Lower lobe of right lung (tissue), 2 donors: ENCODE results near the gene S100PBP. TPM values are rescaled to one million over a fixed set of nuclear protein-coding genes. Genes with fewer than 3 reads are reported as not detected.

Experiments used
- ATAC-seq, 2 donors: fragments of 200-7000 bp; cut with Tn5 transposase; one replicate each; pipeline ENCODE4 v1.9.1; 2020 to 2022; ENCODE audit warnings: mild to moderate bottlenecking in 2 of 2, moderate library complexity in 2 of 2
- DNase-seq: peaks from one replicate; pipeline ENCODE4 v3.0.0-alpha.2; 2020
- H3K27ac ChIP-seq: fragments of 200-600 bp; one replicate; pipeline ENCODE4 v1.8.0; 2022
- H3K27me3 ChIP-seq: fragments of 200-600 bp; one replicate; pipeline ENCODE4 v1.8.0; 2022; ENCODE audit warnings: low read depth
- H3K36me3 ChIP-seq: fragments of 200-600 bp; one replicate; pipeline ENCODE4 v1.8.0; 2022; ENCODE audit warnings: mild to moderate bottlenecking
- H3K4me1 ChIP-seq: fragments of 200-600 bp; one replicate; pipeline ENCODE4 v1.8.0; 2022
- H3K4me3 ChIP-seq: fragments of 200-600 bp; one replicate; pipeline ENCODE4 v1.8.0; 2022; ENCODE audit warnings: mild to moderate bottlenecking
- H3K9me3 ChIP-seq: fragments of 200-600 bp; one replicate; pipeline ENCODE4 v1.8.0; 2022
- intact Hi-C: fragments of 100-400 bp; cut with DNase I; formaldehyde crosslinking; loops from one replicate; pipeline ENCODE4 v1.11.0; 2022
- total RNA-seq: library from RNA; stranded (reverse); fragmentation: NEBNext Ultra II Directional; extraction: Animal tissue kit (Norgen Biotek cat#: 25700); gene quantifications from one replicate; pipeline ENCODE4 v1.2.1, GENCODE V29; 2021
- TF ChIP-seq, protein P1 (sequence below): fragments of 200-600 bp; IDR thresholded peaks from one replicate; pipeline ENCODE4 v1.8.0; 2022; ENCODE audit warnings: antibody characterized with exemption, mild to moderate bottlenecking
- donor health status: DM: no; HTN: yes; CAD: no; lungs with severe emphysema.

Gene S100PBP
- total RNA-seq, 1 donor from 2014 or later: 37.5 TPM

DNA sequence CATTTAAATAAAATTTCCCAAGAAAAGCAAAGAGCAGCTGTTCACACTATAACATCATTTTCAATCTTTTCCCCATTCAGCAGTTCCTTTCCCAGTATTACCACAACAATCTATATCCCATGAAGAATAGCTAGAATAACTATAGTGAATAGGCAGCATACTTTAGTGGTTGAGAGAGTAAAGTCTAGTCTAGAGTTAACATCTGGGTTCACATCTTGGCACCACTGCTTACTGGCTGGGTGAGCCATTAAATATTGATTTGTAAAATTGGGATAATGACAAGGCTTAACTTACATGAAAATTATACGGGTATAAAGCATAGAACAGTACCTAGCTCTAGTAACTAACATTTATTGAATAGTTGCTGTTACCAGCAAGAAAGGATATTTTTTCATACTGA is 14.4 kb downstream of the S100PBP start:
- intact Hi-C loops: no loop called here
- Histone ChIP-seq H3K9me3 (no peaks in the 10 kb centered on the region), H3K36me3 (peaks cover 95% of the 10 kb centered on the region), H3K4me3 (no peak overlapping the region), H3K4me1 (no peaks in the 10 kb centered on the region), H3K27me3 (no peaks in the 10 kb centered on the region), H3K27ac (no peak overlapping the region)
- ATAC-seq (no peak), DNase-seq (no peak)
- TF ChIP-seq, protein P1, sequence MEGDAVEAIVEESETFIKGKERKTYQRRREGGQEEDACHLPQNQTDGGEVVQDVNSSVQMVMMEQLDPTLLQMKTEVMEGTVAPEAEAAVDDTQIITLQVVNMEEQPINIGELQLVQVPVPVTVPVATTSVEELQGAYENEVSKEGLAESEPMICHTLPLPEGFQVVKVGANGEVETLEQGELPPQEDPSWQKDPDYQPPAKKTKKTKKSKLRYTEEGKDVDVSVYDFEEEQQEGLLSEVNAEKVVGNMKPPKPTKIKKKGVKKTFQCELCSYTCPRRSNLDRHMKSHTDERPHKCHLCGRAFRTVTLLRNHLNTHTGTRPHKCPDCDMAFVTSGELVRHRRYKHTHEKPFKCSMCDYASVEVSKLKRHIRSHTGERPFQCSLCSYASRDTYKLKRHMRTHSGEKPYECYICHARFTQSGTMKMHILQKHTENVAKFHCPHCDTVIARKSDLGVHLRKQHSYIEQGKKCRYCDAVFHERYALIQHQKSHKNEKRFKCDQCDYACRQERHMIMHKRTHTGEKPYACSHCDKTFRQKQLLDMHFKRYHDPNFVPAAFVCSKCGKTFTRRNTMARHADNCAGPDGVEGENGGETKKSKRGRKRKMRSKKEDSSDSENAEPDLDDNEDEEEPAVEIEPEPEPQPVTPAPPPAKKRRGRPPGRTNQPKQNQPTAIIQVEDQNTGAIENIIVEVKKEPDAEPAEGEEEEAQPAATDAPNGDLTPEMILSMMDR: no peak

DNA sequence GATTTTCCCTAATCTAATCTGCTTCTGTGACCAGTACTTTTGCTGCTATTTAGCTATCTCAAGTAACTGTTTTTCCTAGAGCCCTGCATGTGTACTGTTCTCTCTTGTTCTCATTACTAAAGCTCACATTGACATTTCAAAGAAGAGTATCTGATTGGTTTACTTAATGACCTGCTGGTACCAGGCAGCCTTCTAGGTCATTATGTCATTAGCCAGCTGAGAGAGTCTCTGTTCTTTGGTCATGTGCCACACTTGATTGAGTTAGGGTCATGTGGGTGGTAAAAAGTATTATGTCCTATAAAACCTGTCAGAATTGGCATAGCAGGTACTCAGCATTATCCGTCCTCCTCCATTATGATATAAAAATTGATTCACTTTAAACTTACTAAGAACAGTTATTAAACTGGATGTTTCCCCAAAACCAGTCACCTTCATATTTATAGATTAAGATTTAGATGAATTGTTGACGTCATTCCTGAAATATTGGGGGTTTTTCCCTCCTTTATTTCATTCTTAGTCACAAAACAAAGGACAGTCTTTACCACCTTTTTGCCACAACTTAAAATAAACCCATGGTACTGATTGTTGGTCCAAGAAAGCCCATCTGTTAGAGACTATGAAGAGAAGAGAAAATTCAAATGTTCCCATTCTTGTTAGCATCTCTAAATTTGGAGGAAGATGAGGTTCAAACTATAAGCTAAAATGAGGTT is 31.1 kb downstream of the S100PBP start:
- no peak for ATAC-seq
- Histone ChIP-seq H3K4me1 (no peaks in the 10 kb centered on the region), H3K4me3 (no peak overlapping the region), H3K36me3 (peaks cover 59% of the 10 kb centered on the region), H3K9me3 (peaks cover 6% of the 10 kb centered on the region), H3K27ac (no peak overlapping the region), H3K27me3 (no peaks in the 10 kb centered on the region)
- DNase-seq: no peak
- TF ChIP-seq, protein P1: no peak
- intact Hi-C loops: no loop called here

DNA sequence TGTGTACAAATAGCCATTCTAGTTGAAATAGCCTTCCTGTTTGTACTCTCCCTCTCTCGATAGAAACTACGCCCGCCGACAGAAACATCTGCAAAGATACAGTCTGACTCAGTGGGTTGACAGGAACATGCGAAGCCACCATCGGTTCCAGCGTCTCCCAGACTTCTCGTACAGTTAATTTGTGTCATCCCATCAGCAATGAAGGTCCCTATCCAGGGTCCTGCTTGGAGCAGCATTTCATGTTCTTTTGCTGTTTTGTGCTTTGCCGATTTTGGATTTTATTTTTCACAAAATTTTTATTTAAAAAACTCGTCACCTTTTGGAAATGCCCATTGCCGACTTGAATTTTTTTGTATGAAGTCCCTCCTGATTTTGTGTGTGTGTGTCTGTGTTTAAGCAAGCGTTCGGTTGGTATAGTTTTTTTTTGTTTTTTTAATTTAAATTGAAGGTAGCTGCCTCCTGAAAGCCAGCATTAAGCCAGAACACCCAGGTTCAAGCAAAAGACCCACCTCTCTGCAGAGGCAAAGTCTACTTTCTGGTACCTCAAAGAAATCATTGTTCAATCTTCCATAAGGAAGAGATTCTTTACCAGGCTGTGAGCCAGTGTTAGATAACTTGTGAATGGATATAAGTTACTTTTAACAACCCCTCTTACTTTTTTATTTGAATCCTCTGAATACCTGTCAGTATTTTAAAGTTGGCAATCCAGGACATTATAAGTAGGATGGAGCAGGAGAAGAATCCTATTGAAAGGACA is 38.6 kb downstream of the S100PBP start:
- intact Hi-C loops: no loop called here
- no peaks in the 10 kb centered on the region for H3K9me3 ChIP-seq
- H3K27me3 ChIP-seq: no peaks in the 10 kb centered on the region
- TF ChIP-seq, protein P1: no peak
- no peak overlapping the region for H3K4me3 ChIP-seq
- H3K27ac ChIP-seq: no peak overlapping the region
- ATAC-seq (no peak), DNase-seq (no peak)
- H3K4me1 ChIP-seq: no peaks in the 10 kb centered on the region
- peaks cover 78% of the 10 kb centered on the region for H3K36me3 ChIP-seq

DNA sequence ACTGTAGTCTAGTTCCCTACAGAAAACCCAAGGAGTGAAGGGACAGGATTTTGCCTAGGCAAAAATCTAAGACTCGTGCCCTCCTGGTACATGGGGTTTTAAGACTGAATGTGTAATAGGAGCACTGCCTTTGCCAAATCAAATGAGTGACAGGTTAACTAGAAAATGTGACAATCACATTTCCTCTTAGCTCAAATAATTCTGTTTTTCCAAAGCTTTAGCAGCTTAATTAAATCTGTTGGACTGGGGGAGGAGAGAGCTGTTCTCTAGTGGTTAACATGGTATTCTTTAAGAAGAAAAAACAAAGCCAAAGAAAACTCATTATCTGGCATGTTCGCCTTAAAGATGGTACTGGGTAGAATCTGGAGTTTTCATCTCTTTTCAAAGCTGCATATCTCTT is 40.7 kb downstream of the S100PBP start:
- Histone ChIP-seq H3K36me3 (peaks cover 78% of the 10 kb centered on the region), H3K4me3 (no peak overlapping the region), H3K27me3 (no peaks in the 10 kb centered on the region), H3K27ac (no peak overlapping the region), H3K9me3 (no peaks in the 10 kb centered on the region), H3K4me1 (no peaks in the 10 kb centered on the region)
- intact Hi-C loops: no loop called here
- DNase-seq (no peak), ATAC-seq (no peak)
- TF ChIP-seq, protein P1: no peak

DNA sequence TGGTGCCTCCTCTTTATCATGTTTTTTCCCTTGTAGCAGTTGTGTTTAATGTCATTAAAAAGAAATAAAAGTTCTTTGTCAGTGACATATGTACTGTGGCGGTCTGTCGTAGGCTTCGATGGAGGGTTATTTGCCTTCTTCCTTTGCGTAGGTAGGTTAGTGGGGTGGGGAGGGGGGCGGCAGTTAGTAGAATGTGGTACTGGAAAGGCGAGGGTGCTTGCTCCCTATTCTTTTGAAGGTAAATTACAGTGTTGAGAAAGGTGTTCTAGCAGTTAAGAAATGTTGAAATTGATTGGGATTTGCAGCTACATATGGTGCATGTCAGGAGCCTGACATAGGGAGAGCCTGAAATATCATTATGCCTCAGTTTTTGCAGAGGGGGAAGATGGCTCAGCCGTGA is 41.3 kb downstream of the S100PBP start:
- Histone ChIP-seq H3K4me3 (no peak overlapping the region), H3K27me3 (no peaks in the 10 kb centered on the region), H3K27ac (no peak overlapping the region), H3K36me3 (peaks cover 73% of the 10 kb centered on the region), H3K4me1 (no peaks in the 10 kb centered on the region), H3K9me3 (no peaks in the 10 kb centered on the region)
- ATAC-seq (no peak), DNase-seq (no peak)
- TF ChIP-seq, protein P1: no peak
- intact Hi-C loops: no loop called here
